NOMO-1 treated with DMSO at 0.1 percent for 48 hours (cell line): ENCODE data around the gene TUBB2B.

ENCODE experiments used
- DNase-seq: peaks from one replicate; lab custom pipeline; 2025; ENCODE audit not compliant: unreplicated experiment; lab: John Stamatoyannopoulos, UW

The TUBB2B gene

DNA sequence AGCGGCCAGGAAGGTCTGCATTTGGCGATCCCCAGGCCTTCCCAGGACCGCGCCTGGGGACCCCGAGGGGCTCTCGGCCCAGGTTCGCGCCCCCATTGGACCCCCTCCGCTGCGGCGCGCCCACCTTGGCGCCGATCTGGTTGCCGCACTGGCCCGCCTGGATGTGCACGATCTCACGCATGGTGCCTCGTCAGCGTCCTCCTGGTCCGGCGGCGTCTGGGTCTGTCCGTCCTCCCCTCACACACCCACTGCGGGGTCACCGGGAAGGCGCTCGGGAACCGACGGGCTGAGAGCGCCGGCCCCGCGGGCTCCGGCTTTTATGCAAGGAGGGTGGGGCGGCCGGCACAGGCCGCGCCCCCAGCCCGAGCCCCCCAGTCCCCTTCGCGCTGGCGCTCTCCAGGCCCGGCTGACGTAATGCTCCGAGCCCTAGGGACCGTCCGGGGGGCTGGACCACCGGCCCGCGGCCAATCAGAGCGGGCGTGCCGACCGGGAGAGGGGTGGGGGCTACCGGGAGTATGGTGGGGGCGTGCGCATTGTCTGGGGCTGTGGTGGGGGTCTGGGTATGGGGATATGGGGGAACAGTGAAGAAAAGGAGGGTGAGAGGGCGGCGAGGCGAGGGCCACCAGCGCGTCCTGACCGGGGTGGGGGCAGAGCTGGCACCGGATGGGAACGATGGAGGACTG lies at the start of gene TUBB2B:
TSS of gene TUBB2B (minus strand) at position 291 of the 683 bp plus-strand sequence. CDS start at position 181, 110 bp downstream.
- no peak for DNase-seq

DNA sequence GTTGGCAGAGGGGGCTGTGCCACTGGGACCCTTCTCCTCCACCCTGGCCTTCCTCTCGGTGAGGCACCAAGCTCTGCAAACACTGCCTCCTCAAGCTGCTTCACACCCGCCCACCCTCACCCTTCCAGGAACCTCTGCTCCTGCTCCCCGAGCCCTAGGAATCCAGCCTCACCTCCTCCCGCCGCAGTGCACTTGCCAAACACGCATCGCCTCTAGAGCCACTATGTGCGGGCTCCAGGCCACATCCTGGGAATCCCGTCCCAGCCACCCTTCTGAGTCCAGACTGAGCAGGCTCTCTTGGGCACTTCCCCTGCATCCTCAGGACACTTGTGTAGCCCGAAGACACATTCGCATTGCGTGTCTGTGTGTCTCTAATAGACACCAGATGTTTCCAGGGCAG lies 49.8 kb upstream of the TUBB2B start:
- no peak for DNase-seq

DNA sequence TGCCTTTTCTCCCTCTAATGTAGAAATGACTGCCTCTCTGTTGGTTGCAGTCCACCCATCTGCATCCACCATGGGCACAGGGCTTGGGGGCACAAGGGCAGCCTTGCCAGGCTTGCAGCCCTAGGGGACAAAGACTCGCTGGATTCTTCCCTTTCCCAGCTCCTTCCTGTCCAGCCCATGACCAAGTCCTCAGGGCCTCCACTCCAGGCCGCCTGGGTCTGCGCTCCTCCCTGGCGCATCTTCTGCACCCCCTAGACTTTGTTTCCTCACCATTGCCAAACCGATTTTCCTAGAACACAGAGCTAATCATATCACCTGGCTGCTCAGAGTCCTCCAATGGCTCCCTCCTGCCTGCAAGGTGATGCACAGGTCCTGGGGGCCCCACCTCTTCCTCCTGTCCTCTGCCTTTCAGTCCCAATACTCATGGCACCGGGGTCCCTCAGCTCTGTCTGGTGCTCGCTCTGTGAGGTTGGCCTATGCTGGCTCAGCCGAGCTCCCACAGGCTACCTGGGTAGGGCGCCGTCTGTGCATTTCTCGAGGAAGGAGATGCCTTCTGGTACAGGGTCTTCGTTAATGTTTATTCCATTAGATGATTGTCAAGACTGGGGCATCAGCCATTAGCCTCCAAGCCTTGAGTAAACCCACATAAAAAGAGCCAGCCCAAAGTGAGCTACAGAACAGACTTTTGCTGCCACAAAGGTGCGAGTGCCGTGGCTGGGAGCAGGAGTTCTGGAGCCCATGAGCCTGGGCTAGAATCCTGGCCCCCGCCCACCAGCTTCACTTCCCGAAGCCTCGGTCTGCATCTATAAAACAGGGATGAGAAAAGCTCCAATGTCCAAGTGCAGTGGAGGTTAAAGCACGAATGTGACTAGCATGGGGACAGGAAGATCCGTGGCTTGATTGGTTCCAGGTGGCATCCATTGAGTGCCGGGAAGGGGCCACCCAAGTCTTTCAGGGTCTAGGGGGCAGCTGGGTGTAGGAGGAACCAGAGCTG lies 49.0 kb upstream of the TUBB2B start:
- no peak for DNase-seq

DNA sequence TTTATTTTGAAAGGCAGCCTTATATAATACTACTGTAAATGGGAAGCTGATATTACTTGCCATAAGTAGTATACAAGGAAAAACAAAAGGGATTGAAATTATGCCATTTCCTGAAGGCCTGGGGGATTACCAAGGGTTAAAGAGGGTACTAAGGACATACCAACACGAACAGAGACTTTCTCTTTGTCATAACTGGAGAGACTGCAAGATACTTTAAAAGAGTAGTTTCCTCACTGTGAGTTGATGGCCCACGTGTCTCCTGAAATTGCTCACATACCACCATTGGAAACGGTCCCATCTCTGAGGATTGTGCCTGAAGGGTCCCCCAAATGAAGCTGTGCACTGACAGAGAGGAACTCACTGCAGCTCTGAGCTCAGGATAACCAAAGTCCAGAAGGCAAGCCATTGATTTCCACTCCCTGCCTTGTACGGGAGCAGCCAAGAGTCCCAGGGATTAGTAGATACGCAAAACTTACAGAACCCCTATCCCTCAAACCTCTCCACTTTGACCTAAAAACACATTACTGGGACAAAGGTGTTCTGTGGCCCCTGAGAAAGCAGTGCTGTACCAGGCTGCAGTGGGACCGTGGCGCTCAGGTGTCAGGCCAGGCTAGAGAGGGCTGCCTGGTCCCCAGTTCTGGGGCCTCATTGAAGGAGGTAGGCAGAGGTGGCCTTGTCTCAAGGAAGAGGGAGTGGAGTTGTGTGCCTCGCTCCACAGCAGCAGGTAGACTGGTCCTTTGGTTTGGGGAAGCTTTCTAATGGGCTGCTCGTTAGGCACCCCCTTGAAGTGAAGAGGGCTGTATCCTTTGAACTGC lies 46.5 kb upstream of the TUBB2B start:
- no peak for DNase-seq

DNA sequence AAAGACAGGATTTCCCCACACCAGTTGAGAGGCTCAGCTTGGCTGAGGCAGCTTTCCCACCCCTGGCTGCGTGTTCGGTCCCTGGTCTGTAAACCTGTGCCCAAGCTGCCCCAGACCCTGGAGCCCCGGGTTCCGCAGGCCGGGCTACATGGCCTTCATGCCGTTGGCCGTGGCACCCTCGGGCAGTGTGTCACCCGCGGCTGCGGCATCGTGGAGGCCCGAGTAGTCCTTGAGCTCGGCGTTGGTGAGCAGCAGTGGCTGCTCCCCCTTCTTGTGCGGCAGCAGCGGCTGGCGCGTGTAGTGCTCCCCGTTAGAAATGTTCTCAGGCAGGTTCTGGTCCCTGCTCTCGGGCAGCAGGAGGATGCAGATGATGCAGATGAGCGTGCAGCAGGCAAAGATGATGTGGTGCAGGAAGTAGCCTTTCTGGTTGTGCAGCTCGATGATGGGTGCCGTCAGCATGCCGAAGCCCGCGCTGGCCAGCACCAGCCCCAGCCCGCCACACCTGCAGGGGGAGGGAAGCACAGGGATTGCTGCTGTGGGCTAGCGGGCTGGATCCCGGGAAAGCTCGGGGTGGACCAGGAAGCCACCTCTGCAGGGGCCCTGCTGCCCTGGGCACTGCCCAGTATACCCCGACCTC lies 45.6 kb upstream of the TUBB2B start:
- DNase-seq = no peak

DNA sequence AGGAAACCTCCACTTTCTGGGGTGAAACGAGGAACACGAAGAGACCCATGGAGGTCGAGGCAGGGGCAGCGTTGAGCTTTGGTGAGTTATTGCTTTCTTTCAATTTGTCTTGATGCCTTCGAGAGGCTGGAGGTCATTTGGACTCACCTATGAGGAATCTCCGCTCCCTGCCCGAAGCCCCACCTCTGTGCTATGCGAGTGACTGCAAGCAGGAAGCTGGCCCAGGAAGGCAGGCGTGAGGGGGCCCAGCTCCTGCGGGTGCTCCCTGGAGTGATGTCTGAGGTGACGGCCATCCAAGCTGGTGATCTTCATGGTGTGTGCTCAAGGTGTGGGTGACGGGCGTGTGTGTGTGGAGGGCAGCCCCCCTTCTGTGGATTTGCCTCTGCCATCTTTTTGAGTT lies 44.3 kb upstream of the TUBB2B start:
- DNase-seq = no peak

DNA sequence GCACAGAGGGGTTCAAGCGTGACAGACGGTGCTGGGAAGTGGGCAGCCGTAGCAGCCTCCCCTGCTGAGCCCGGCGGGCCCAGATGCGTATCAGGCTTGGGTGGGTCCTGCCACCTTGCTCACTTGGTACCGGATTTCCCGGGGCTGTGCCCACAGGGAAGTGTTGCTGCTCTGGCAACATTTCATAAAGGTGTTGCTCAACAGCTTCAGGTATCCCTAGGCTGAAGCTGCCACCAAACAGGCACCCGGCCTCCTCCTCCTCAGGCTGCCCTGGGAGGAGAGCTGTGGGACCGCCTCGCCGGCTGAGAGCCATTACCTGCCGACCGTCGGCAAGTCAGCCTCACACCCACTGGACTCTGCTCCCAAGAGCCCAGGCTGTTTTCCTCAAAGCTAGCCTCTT lies 42.8 kb upstream of the TUBB2B start:
- DNase-seq = no peak

DNA sequence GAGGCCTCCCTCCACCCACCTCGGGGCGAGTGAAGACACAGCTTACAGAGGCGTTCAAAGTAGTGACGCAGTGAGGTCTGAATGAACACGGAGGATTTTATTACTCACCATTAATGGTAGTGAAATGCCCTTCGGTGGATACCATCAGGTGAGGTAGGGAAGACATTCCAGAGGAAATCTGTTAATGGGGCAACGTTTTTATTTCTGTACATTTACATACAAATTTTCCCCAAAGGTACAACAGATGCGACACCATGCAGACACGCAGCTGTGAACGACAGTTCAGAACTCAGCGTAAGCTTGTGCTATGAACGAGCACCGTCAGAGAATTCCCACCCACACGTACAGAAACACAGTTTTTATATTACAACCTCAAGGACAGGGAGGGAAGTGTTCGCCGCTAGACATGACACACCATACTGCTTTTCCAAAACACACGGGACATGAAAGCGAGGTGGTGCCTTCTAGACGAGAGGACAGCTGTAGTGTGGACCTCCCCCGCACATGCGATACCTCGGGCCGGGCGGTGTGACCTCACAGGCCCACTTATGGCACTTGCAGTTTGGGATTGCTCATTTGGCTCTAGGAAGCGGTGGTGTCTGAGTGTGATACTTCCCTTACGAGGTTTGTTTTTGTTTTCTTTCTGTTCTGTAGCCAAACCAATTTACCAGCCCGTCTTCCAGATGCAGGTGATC lies 42.0 kb upstream of the TUBB2B start:
- no peak for DNase-seq

DNA sequence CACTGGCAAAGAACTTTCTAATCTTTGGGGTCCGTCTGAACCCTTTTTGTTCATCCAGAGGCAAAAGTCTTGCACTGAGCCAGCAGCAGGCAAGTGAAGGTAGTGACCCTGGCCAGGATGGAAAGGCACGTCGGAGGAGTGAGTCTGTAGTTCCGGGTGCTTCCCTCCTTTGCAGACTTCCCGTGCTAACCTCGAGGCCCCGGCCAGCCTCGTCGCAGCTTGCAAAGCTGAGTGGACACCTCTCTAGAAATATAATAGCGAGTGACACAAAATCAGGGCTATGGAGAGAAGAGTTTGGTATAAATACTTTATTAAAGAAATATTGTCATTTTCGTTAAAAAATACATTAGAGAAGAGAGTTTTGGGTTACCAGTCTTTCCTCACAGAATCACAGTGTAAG lies 41.2 kb upstream of the TUBB2B start:
- DNase-seq = no peak

DNA sequence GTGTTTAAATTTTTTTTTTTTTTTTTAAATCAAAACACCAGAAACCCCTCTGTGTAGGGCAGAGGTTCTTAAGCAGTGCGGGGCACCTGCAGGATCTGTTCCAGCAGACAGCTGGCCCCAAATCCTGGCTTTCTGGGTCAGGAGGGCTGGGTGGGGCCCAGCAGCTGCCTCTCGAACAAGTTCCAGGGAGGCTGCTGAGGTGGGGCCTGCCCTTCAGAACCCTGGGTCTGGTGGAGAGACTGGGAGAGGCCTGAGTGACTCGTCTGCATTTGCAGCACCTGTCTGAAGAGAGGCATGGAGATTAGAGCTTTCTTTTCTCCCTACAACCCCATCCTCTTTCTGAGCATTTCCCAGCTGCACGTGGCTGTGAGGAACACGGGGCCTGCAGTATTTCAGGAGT lies 39.7 kb upstream of the TUBB2B start:
- DNase-seq = no peak

DNA sequence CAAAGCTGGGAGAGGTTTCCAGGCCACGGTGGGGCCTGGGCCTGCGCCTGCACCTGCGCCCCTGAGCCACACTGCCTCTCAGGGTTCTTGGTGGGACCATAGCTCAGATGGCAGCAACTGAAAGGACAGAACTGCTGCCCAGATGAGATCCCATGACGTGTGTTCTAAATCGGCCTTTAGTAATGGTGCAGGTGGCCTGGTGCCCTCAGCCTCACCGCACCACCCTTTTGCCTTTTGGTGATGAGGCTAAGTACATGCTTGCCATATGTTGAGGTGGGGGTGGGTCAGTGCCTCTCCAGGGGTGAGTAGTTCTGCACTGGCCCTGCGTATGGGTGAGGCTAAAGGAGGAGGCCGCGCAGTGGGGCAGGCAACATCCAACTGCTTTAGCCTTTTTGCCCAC lies 38.7 kb upstream of the TUBB2B start:
- no peak for DNase-seq

DNA sequence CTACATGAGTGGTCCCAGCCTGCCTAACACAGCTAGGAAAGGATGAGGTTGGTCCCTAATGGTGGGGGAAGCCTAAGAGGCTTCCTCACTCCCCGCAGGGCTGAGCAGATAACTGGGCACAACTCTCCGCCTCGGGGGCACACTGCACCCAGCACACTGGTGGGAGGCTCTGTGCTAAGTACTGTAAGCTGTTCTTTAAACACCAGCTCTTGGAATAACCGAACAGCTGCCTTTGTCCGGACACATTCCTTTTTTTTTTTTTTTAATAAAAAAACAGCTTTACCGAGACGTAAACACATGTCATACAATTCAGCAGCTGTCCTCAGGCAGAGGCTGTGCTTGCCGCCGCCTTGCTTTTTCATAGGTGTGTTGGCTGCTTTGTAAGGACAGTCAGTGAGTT lies 38.2 kb upstream of the TUBB2B start:
- no peak for DNase-seq

DNA sequence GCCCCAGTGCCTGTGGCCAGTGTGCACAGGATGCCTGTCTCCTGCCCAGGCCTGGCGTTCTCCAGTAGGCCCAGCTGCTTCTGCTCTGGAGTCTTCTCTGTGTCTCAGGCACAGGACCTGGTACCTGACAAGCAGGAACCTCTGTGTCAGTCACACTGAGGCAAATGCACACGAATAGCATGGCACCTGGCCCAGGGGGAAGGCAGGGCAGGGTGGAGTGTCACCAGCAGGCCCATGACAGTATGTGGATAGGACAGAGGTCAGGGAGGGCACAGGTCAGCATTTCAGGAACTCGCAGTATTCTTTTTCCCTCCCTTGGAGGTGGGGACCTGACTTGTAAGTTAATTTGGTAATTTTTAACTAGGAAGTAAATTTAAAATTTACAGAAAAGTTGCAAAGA lies 36.9 kb upstream of the TUBB2B start:
- DNase-seq = no peak

DNA sequence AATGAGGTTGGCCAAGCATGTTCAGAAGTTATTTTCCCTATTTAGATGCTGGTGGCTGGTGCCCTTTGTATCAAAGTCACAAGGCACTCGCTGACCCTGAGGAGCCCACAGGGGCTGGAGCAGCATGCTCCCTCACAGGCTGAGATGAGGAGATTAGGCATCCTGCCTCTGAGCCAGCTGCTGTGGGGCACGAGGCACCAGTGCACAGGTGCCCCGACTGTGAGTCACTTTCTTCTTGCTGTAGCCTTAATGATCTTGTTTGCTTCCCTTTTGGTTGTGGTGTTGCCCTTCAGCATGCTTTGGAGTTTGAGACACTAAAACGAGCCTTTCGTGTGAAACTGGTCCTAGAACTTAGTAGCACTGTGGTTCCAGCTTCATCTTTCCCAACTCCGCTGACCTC lies 35.6 kb upstream of the TUBB2B start:
- no peak for DNase-seq

DNA sequence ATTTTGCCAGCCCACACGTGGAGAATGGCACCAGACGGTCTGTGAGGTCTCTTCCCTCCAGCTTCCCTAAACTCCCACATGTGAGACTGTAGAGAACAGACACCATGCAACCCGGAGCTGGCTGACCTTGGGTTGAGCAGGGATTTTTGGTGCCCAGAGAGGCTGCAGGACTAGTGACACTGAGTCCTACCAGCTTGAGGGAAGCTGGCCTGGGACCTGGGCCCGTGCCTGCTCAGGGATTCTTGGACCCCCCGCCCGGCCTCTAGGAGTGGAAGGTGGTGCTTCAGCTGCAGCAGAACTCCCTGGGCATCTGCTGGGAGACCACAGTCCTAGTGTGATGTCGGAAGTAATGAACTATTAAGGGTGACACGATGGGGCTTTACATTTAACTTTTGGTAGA lies 34.5 kb upstream of the TUBB2B start:
- DNase-seq = no peak

DNA sequence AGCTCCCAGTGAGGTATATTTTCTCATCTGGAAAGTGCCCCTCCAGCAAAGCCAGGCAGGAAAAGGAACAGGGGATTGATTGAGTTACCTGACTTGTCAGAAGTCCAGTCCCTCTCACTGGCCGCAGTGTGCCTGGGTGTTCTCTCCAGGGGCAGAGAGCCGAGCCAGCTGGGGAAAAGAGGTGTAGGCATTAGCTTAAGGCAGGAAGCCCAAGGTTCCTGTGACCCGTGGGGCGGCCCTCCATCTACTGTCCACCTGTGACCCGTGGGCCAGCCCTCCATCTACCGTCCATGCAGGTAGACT lies 34.0 kb upstream of the TUBB2B start:
- no peak for DNase-seq

DNA sequence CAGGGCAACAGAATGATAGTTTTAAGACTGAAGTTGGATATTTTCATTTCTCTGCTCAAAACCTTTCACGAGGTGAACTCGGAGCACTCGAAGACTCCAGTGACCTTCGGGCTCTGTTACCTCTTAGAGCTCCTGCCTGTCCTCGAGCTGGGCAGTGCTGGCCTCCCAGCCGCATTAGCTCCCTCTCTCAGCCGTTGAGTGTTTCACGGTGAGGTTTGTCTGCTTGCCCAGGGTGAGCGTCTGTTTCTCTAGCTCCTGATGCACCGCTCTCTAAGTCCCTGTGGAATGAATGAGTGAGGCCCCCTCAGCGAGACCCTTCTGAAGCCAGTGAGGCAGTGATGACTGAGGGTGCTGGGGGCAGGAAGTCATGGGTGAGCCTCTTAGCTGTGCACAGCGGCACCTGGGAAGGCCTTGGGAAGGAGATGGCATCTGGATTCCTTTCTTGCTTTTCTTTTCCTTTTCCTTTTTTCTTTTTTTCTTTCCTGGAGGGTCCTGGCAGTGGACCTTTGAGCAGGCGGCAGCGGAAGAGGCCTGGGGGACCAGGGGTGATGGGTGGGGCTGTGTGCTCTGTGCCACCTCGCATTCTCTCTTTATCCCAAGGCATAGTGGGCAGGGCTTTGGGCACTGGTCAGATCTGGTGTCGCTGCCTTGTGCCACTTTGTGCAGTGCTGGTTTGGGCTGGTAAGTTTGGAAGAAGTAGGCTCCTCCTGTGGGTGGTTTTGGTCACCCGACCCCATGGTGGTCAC lies 33.5 kb upstream of the TUBB2B start:
- DNase-seq = no peak

DNA sequence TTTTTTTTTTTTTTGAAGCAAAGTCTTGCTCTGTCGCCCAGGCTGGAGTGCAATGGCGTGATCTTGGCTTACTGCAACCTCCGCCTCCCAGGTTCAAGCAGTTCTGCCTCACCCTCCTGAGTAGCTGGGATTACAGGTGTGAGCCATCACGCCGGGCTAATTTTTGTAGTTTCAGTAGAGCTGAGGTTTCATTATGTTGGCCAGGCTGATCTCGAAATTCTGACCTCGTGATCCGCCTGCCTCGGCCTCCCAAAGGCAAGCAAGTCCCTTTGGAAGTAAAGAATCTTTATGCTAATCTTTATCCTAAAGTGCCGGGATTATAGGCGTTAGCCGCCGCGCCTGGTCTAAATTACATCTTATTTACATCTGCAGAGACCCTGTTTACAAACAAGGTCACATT lies 32.8 kb upstream of the TUBB2B start:
- no peak for DNase-seq

DNA sequence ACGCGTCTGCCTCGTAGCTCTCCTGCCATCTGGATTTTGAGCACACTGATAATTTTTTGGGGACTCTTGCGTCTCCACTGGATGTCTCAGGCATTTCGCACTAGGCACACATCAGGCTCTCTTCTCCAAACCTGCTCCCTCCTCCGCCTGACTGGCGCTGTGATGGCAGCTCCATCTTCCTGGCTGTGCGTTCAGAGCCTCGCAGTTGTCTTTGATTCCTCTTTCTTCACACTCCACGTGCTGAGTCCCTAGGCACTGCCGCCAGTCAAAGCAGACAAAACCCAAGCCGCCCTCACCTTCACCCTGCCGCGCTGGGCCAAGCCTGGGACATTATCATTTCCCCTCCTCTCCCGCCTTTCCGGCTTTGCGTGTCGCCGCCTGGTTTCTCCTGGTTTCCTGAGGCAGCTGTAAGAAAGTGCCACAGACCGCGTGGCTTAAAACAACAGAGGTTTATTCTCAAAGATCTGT lies 32.1 kb upstream of the TUBB2B start:
- DNase-seq = peak; percentile 38
